Measurements from ENCODE around the gene KLHL35.

KLHL35 gene, protein sequence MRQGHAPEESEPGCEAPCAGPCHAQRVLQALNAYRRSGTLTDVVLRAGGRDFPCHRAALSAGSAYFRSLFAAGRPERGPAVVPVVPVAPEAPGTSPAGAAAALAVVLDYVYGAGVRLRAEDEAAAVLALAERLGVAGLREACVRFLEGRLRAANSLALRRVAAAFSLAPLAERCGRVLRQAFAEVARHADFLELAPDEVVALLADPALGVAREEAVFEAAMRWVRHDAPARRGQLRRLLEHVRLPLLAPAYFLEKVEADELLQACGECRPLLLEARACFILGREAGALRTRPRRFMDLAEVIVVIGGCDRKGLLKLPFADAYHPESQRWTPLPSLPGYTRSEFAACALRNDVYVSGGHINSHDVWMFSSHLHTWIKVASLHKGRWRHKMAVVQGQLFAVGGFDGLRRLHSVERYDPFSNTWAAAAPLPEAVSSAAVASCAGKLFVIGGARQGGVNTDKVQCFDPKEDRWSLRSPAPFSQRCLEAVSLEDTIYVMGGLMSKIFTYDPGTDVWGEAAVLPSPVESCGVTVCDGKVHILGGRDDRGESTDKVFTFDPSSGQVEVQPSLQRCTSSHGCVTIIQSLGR

DNA sequence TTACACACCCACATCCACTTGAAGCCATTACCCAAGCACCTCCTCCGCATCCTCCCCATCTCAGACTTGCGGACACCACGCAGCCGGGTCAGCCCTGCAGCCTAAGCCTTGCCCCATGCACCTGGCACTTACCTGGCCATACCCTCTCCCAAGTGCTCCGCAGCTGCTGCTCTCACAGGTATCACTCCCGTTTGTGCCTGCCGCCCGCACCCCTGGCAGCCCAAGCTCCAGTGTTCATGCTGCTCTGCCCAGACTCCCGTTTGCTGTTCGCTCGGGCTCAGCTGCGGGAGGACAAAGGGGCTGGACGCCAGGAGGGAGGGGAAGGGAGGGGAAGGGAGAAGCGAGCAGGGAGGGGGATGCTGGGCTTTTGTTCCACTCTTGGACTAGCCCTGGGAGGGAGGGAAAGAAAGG is at the start of gene KLHL35:
Gene KLHL35 (minus strand): TSS at position 293 of the 411 bp plus-strand sequence. CDS start 2,574 bp downstream, outside the sequence.
- no peak for TF ChIP-seq CTCF (IDR thresholded peaks at IDR 0.05; ENCODE audit: low read length, missing control alignments)
- DNase-seq (ENCODE audit: low read depth), result no peak

DNA sequence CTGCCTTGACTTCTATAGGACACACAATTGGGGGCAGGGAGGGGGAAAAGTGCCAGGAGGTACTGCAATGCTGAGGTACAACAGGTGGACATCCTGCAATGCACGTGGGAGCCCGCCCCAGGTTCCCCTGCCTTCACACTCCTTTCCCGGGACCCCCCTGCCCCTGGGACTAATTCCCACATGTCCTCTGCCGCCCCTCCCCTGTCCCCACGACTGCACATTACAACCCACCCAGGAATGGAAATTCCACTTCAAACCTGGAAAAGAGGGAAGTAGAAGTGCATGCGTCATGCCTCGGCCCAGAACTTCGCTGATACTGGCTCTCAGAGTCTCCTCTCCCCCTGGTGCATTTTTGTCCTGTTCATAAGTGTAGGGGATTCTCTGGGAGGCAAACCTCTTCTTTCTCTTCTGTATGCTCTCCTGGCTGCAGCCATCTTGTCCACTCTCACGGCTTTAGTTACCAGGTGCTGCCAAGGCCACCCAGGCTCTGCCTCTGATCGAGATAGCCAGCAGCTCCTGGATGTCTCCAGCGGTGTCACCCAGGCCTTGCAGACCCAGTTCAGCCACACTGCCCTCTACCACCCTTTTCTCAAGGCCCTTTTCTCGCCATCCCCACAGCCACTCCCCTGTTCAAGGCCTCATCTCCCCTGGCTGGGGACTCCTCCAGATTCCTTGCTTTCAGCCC is 49.1 kb upstream of the KLHL35 start:
- no peak for TF ChIP-seq CTCF (IDR thresholded peaks at IDR 0.05; ENCODE audit: low read length, missing control alignments)
- H3K4me3 ChIP-seq (replicated peaks; ENCODE audit: low read depth, low read length), result no peak overlapping the region
- no peak for DNase-seq (ENCODE audit: low read depth)

More for the DNA sequence above, at the start of gene KLHL35:
- H3K4me3 ChIP-seq (replicated peaks; ENCODE audit: low read depth, low read length), result no peak within 1 kb of the TSS

GRCh38 chr11:75481223-75481921 is 48.4 kb upstream of the KLHL35 start:
- no peak overlapping the region for H3K4me3 ChIP-seq (replicated peaks; ENCODE audit: low read depth, low read length)
- TF ChIP-seq CTCF (IDR thresholded peaks at IDR 0.05; ENCODE audit: low read length, missing control alignments), result no peak
- DNase-seq (ENCODE audit: low read depth), result no peak

DNA sequence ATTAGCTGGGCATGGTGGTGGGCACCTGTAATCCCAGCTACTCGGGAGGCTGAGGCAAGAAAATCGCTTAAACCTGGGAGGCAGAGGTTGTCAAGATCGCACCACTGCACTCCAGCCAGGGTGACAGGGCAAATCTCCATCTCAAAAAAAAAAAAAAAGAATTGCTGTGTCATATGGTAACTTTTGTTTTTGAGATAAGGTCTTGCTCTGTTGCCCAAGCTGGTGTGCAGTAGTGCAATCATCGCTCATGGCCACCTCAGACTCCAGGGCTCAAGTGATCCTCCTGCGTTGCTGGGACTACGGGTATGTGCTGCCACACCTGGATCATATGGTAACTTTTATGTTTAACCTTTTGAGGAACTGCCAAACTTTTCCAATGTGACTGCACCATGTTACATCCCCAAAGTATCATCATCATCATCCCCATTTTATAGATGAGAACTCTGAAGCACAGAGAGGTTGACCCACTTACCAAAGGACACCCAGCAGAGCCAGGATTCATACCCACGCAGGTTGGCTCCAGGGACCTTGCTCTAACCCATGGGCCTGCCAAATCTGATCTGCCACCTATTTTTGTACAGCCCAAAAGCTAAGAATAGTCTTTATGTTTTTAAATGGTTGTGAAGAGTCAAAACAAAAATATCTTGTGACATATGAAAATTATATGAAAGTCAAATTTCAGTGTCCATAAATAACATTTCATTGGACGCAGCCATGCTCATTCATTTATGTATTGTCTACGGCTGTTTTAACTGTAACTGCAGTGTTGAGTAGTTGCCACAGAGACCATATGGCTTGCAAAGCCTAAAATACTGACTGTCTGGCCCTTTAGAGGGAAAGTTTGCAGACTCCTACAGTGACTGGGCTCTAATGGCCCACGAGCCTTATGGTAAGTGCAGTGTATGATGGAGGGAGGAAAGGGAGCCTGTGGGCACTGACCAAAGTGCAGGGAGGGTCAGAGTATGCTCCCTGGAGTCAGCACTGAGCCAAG is 47.5 kb upstream of the KLHL35 start:
- DNase-seq (ENCODE audit: low read depth), result no peak
- H3K4me3 ChIP-seq (replicated peaks; ENCODE audit: low read depth, low read length), result no peak overlapping the region
- TF ChIP-seq CTCF (IDR thresholded peaks at IDR 0.05; ENCODE audit: low read length, missing control alignments), result no peak

- no peak for DNase-seq (ENCODE audit: low read depth)
- no peak overlapping the region for H3K4me3 ChIP-seq (replicated peaks; ENCODE audit: low read depth, low read length)
- TF ChIP-seq CTCF (IDR thresholded peaks at IDR 0.05; ENCODE audit: low read length, missing control alignments), result no peak
Observed at GRCh38 chr11:75479597-75480145, 46.7 kb upstream of the KLHL35 start.

Data from fibroblast of pulmonary artery (primary cell).